Ramos (cell line): ENCODE data around the gene NKIRAS2.

Experiments used
- in situ Hi-C: fragments of 300-500 bp; cut with MboI; formaldehyde crosslinking; loops from one replicate; pipeline ENCODE4 v1.14.3; 2022; ENCODE audit warnings: low sequenced_read_pairs; ENCODE audit not compliant: unreplicated experiment

Gene NKIRAS2

GRCh38 chr17:42023524-42024349 is 3.8 kb downstream of the NKIRAS2 start:
- in situ Hi-C loops = loop anchor here (5.0 to 10.0 kb wide), 2 partner anchors 89 to 501 kb away; partner anchors contain the start of gene DHX58

- in situ Hi-C loops = loop anchor here (10.0 kb wide), 1 partner anchor 500 kb away; no protein-coding TSS in a partner anchor
Observed at GRCh38 chr17:42025191-42025579, 5.3 kb downstream of the NKIRAS2 start.

- in situ Hi-C loops = loop anchor here (10.0 kb wide), 1 partner anchor 499 kb away; no protein-coding TSS in a partner anchor
Observed at GRCh38 chr17:42025936-42026335, 6.0 kb downstream of the NKIRAS2 start.

GRCh38 chr17:42026857-42027589 is 7.1 kb downstream of the NKIRAS2 start:
- in situ Hi-C loops = loop anchor here (10.0 kb wide), 1 partner anchor 498 kb away; no protein-coding TSS in a partner anchor

- in situ Hi-C loops = loop anchor here (10.0 kb wide), 1 partner anchor 497 kb away; no protein-coding TSS in a partner anchor
Observed at GRCh38 chr17:42027590-42027889, 7.7 kb downstream of the NKIRAS2 start.

GRCh38 chr17:42027961-42028790 is 8.3 kb downstream of the NKIRAS2 start:
- in situ Hi-C loops = loop anchor here (10.0 kb wide), 1 partner anchor 497 kb away; no protein-coding TSS in a partner anchor

- in situ Hi-C loops = loop anchor here (10.0 kb wide), 1 partner anchor 496 kb away; no protein-coding TSS in a partner anchor
Observed at GRCh38 chr17:42028791-42029127, 8.9 kb downstream of the NKIRAS2 start.

GRCh38 chr17:42031584-42031983 is 11.7 kb downstream of the NKIRAS2 start:
- in situ Hi-C loops = no loop called here

GRCh38 chr17:42034059-42034458 is 14.2 kb downstream of the NKIRAS2 start:
- in situ Hi-C loops = no loop called here

- in situ Hi-C loops = no loop called here
Observed at GRCh38 chr17:42038221-42038973, 18.5 kb downstream of the NKIRAS2 start.

- in situ Hi-C loops = no loop called here
Observed at GRCh38 chr17:42039794-42040763, 20.2 kb downstream of the NKIRAS2 start.

- in situ Hi-C loops = no loop called here
Observed at GRCh38 chr17:42040818-42041217, 20.9 kb downstream of the NKIRAS2 start.

- in situ Hi-C loops = no loop called here
Observed at GRCh38 chr17:42041619-42042018, 21.7 kb downstream of the NKIRAS2 start.

GRCh38 chr17:42042598-42043319 is 22.9 kb downstream of the NKIRAS2 start:
- in situ Hi-C loops = no loop called here

- in situ Hi-C loops = no loop called here
Observed at GRCh38 chr17:42045719-42046118, 25.8 kb downstream of the NKIRAS2 start.

GRCh38 chr17:42047343-42047742 is 27.5 kb downstream of the NKIRAS2 start:
- in situ Hi-C loops = no loop called here

- in situ Hi-C loops = no loop called here
Observed at GRCh38 chr17:42049834-42050392, 30.0 kb downstream of the NKIRAS2 start.
